Calu3 (cell line): ENCODE results near the gene MAP6. TPM values are rescaled to one million over a fixed set of nuclear protein-coding genes. Genes with fewer than 3 reads are reported as not detected.

ENCODE experiments used
- BruUV-seq: library from RNA; stranded (reverse); fragments of 400-500 nt; replicated peaks from 2 replicates; lab custom pipeline; 2021; lab: Mats Ljungman, UMichigan
- CTCF ChIA-PET: fragments of 300-600 bp; sonication (Branson Sonifier 250); formaldehyde crosslinking; loops from one replicate; lab custom pipeline; 2022; ENCODE audit warnings: antibody characterized with exemption; lab: Charles Lee
- DNase-seq: peaks from one replicate; pipeline ENCODE4 v3.0.0; 2022
- H3K27ac Mint-ChIP-seq: one replicate; pipeline ENCODE4 v1.8.0; 2022; ENCODE audit warnings: mixed read lengths; ENCODE audit not compliant: unreplicated experiment
- H3K27me3 Mint-ChIP-seq: one replicate; pipeline ENCODE4 v1.8.0; 2022; ENCODE audit warnings: mixed read lengths; ENCODE audit not compliant: unreplicated experiment
- H3K36me3 Mint-ChIP-seq: one replicate; pipeline ENCODE4 v1.8.0; 2022; ENCODE audit warnings: mild to moderate bottlenecking, moderate library complexity, mixed read lengths; ENCODE audit not compliant: insufficient read depth, unreplicated experiment
- H3K4me1 Mint-ChIP-seq: one replicate; pipeline ENCODE4 v1.8.0; 2022; ENCODE audit warnings: mild to moderate bottlenecking, low read depth, mixed read lengths; ENCODE audit not compliant: unreplicated experiment
- H3K4me3 Mint-ChIP-seq: one replicate; pipeline ENCODE4 v1.8.0; 2022; ENCODE audit warnings: mild to moderate bottlenecking, low read depth, moderate library complexity, mixed read lengths; ENCODE audit not compliant: unreplicated experiment
- H3K9me3 Mint-ChIP-seq: one replicate; pipeline ENCODE4 v1.8.0; 2022; ENCODE audit warnings: low read depth, mixed read lengths; ENCODE audit not compliant: unreplicated experiment
- CTCF ChIP-seq: fragments of 200-600 bp; IDR thresholded peaks from one replicate; pipeline ENCODE4 v1.8.0; 2022; ENCODE audit warnings: antibody characterized with exemption; ENCODE audit not compliant: unreplicated experiment
- intact Hi-C: fragments of 100-400 bp; cut with micrococcal nuclease; formaldehyde crosslinking; loops from one replicate; pipeline ENCODE4 v1.10.0; 2022; ENCODE audit not compliant: unreplicated experiment
- total RNA-seq: library from RNA; stranded (reverse); gene quantifications from 2 replicates; pipeline ENCODE4 v1.2.3, GENCODE V29; 2022

The MAP6 gene
- total RNA-seq, 1 experiment from 2014 or later: not detected

DNA sequence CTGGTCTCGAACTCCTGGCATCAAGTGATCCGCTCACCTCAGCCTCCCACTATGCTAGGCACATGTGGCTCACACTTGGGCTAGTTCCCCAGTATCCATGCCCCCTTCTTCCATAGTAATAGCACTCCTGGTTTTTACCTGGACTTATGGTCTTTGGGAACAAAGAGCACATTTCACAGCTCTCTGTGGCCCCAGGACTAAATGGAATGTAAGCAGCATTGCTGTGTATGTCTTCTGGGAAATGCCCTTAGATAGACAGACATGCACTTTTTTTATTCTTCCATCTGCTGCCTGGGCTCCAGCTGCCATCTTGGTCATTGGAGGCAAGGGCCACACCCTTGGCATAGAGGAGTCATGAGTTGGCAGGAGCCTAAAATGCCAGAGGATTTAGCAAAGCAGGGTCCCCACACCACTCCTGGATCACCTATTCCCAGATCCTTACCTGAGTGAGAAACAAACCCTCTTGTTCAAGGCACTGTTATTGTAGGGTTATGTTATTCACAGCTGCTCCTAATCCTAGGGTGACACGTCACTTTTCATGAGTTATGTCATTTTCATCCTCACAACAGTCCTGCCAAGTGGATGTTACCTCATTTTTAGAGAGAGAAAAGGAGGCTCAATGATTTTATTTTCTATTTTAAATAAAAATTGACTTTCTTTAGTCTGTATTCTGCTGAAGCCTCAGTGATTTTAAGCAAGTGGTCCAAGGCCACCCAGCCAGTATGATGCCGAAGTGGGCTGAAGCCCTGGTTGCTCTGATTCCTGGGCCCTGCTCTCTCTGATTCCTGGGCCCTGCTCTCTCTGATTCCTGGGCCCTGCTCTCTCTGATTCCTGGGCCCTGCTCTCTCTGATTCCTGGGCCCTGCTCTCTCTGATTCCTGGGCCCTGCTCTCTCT lies 127.4 kb downstream of the MAP6 start:
- Mint-ChIP-seq H3K4me1 (peaks cover 19% of the 10 kb centered on the region), H3K36me3 (no peaks in the 10 kb centered on the region), H3K9me3 (no peaks in the 10 kb centered on the region), H3K4me3 (no peak overlapping the region), H3K27ac (no peak overlapping the region), H3K27me3 (peaks cover 7% of the 10 kb centered on the region)
- no peak for DNase-seq
- no peak for TF ChIP-seq CTCF
- intact Hi-C loops: no loop called here
- no TSS peak for BruUV-seq
- CTCF ChIA-PET: interaction anchor here (0.6 kb wide), 1 partner anchor 266 kb away, joined by 4 read pairs; no protein-coding TSS in a partner anchor

DNA sequence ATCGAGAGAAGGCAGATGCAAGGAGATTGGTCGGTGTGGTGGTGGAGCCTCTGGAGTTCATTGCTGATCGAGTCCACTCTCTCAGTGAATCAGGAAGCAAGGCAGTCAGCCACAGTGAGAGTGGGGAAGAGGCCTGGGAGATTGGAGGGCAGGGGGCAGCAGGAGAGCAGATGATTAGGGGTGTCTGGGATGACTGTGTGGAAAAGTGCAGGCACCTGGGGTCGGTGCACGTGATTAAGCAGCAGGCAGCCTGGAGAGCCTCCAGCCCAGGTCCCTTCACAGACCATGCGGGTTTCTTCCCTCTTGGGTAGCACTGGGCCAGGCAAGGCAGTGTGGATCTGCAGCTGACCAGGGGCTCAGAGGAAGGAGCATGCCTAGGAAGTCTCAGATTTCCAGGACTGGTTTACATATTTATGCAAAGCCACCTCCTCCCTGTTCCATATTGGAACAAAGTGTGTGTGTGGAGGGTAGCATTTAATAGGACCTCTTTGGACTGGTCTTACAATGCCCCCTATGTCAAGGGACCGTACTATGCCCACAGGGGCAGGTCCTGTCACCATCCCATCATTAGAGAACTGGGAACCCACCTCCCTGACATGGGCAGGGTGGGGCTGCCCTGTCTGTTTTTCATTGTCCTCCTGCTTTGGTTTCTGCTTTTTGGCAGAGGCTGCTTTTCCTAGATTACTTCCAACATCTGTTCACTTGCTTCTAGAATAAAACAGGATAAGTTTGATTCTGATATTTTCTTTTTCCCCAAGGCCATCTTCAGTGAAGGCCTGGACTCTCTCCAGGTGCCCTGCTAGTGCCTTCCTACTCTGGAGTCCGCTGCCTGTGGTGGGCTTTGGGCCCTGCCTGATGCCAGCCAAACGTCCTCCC lies 129.1 kb downstream of the MAP6 start:
- no peaks in the 10 kb centered on the region for H3K9me3 Mint-ChIP-seq
- H3K27me3 Mint-ChIP-seq: no peaks in the 10 kb centered on the region
- intact Hi-C loops: no loop called here
- H3K27ac Mint-ChIP-seq: no peak overlapping the region
- no peak for TF ChIP-seq CTCF
- BruUV-seq: no TSS peak
- DNase-seq: no peak
- CTCF ChIA-PET: no interaction called here
- no peaks in the 10 kb centered on the region for H3K36me3 Mint-ChIP-seq
- H3K4me1 Mint-ChIP-seq: peaks cover 22% of the 10 kb centered on the region
- no peak overlapping the region for H3K4me3 Mint-ChIP-seq

GRCh38 chr11:75538150-75538942 lies 130.5 kb downstream of the MAP6 start:
- no peak for TF ChIP-seq CTCF
- intact Hi-C loops: no loop called here
- Mint-ChIP-seq H3K27me3 (no peaks in the 10 kb centered on the region), H3K9me3 (no peaks in the 10 kb centered on the region), H3K4me3 (no peak overlapping the region), H3K4me1 (peaks cover 28% of the 10 kb centered on the region), H3K27ac (no peak overlapping the region), H3K36me3 (no peaks in the 10 kb centered on the region)
- DNase-seq: no peak
- BruUV-seq: no TSS peak
- CTCF ChIA-PET: no interaction called here

DNA sequence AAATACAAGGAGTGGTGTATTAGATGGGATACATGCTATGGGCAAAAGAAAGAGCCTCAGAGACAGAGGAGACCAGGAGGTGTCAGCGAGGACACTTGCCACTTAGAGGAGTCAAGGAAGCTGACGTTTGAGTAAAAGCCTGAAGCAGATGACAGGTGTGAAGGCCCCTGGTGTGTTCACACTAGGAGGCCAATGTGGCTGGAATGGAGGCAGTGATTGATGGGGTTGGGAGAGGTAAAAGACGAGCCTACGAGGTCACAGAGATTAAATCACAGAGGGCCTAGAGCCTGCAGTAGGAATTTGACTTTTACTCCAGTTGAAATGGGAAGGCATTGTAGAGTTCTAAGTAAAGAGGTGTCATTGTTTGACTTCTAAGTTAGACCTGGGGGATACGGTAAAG lies 131.1 kb downstream of the MAP6 start:
- Mint-ChIP-seq H3K9me3 (no peaks in the 10 kb centered on the region), H3K27ac (peak overlapping the region; percentile 9), H3K4me1 (peaks cover 28% of the 10 kb centered on the region), H3K27me3 (no peaks in the 10 kb centered on the region), H3K4me3 (peak overlapping the region; percentile 7), H3K36me3 (no peaks in the 10 kb centered on the region)
- no peak for DNase-seq
- BruUV-seq: no TSS peak
- no peak for TF ChIP-seq CTCF
- intact Hi-C loops: no loop called here
- CTCF ChIA-PET: interaction anchor here (1.1 kb wide), 1 partner anchor 168 kb away, joined by 3 read pairs; no protein-coding TSS in a partner anchor
